HepG2 (cell line): ENCODE results near the gene SH2D3C. TPM values are rescaled to one million over a fixed set of nuclear protein-coding genes. Genes with fewer than 3 reads are reported as not detected.

Source experiments
- ATF2 ChIP-seq: sonication (generic); formaldehyde crosslinking; IDR thresholded peaks from 2 replicates; pipeline ENCODE4 v1.4.0; 2020; ENCODE audit warnings: missing genetic modification reagents
- CENPBD1 ChIP-seq: sonication (generic); formaldehyde crosslinking; IDR thresholded peaks from 2 replicates; pipeline ENCODE4 v1.8.0; 2022; ENCODE audit warnings: missing genetic modification reagents, low read depth, mild to moderate bottlenecking, borderline replicate concordance
- DRAP1 ChIP-seq: IDR thresholded peaks from 2 replicates; pipeline ENCODE4 v1.6.1; 2016; ENCODE audit warnings: missing genetic modification reagents, missing compliant biosample characterization
- FOXM1 ChIP-seq: sonication (generic); formaldehyde crosslinking; IDR thresholded peaks from 2 replicates; pipeline ENCODE4 v1.5.0; 2020; ENCODE audit warnings: missing genetic modification reagents
- GATA4 ChIP-seq: sonication (generic); IDR thresholded peaks from 2 replicates; pipeline ENCODE4 v1.6.1; 2016; ENCODE audit warnings: antibody characterized with exemption, low read depth, borderline replicate concordance
- HMGXB4 ChIP-seq, 2 experiments: sonication (generic) in 1 of 2; formaldehyde crosslinking in 1 of 2; IDR thresholded peaks; 2 replicates each; pipeline versions ENCODE4 v1.4.0 to v1.6.1; 2018 to 2020; ENCODE audit warnings: missing genetic modification reagents in 2 of 2, borderline replicate concordance in 1 of 2, low read depth in 1 of 2, mild to moderate bottlenecking in 1 of 2, missing biosample characterization in 1 of 2
- MATR3 ChIP-seq: sonication (generic); formaldehyde crosslinking; IDR thresholded peaks from 2 replicates; pipeline ENCODE4 v1.4.0; 2020; ENCODE audit warnings: missing genetic modification reagents
- MEIS2 ChIP-seq: sonication (generic); formaldehyde crosslinking; IDR thresholded peaks from 2 replicates; pipeline ENCODE4 v1.9.0; 2021; ENCODE audit warnings: mild to moderate bottlenecking, missing genetic modification reagents
- MTF1 ChIP-seq: sonication (generic); formaldehyde crosslinking; IDR thresholded peaks from 2 replicates; pipeline ENCODE4 v1.5.0; 2020; ENCODE audit warnings: missing genetic modification reagents
- MTF2 ChIP-seq: sonication (generic); formaldehyde crosslinking; IDR thresholded peaks from 2 replicates; pipeline ENCODE4 v1.5.0; 2020; ENCODE audit warnings: missing genetic modification reagents, borderline replicate concordance
- NR2F6 ChIP-seq, 2 experiments: IDR thresholded peaks; 2 replicates each; pipeline ENCODE4 v1.6.1; 2016; ENCODE audit warnings: antibody characterized with exemption in 1 of 2, mild to moderate bottlenecking in 1 of 2
- RBM39 ChIP-seq: fragments of 200-400 bp; formaldehyde crosslinking; IDR thresholded peaks from one replicate; pipeline ENCODE4 v1.6.1; 2018; ENCODE audit warnings: antibody characterized with exemption, mild to moderate bottlenecking, low read depth, low read length; ENCODE audit not compliant: poor library complexity, severe bottlenecking
- SMARCC2 ChIP-seq: fragments of 450-650 bp; IDR thresholded peaks from 2 replicates; pipeline ENCODE4 v1.6.1; 2017; ENCODE audit warnings: antibody characterized with exemption, mild to moderate bottlenecking
- SUZ12 ChIP-seq: fragments of 150-350 bp; IDR thresholded peaks from 2 replicates; pipeline ENCODE4 v1.6.1; 2014; ENCODE audit warnings: low read depth, low read length
- TCF7 ChIP-seq: sonication (generic); IDR thresholded peaks from 2 replicates; pipeline ENCODE4 v1.6.1; 2016; ENCODE audit warnings: antibody characterized with exemption, low read depth
- ZFP91 ChIP-seq: sonication (generic); formaldehyde crosslinking; IDR thresholded peaks from 2 replicates; pipeline ENCODE4 v1.9.0; 2022; ENCODE audit warnings: missing genetic modification reagents, mild to moderate bottlenecking, borderline replicate concordance
- ZNF18 ChIP-seq: sonication (generic); formaldehyde crosslinking; IDR thresholded peaks from 2 replicates; pipeline ENCODE4 v1.8.0; 2022; ENCODE audit warnings: mild to moderate bottlenecking, missing genetic modification reagents; ENCODE audit not compliant: insufficient replicate concordance
- ZNF24 ChIP-seq: fragments of 450-650 bp; IDR thresholded peaks from 2 replicates; pipeline ENCODE4 v1.6.1; 2017; ENCODE audit warnings: antibody characterized with exemption, mild to moderate bottlenecking
- ZNF280B ChIP-seq: sonication (generic); formaldehyde crosslinking; IDR thresholded peaks from 2 replicates; pipeline ENCODE4 v1.5.0; 2020; ENCODE audit warnings: missing genetic modification reagents, mild to moderate bottlenecking, borderline replicate concordance
- ZNF563 ChIP-seq: sonication (generic); formaldehyde crosslinking; IDR thresholded peaks from 2 replicates; pipeline ENCODE4 v1.8.0; 2022; ENCODE audit warnings: mild to moderate bottlenecking, moderate library complexity, missing genetic modification reagents
- ZNF746 ChIP-seq: sonication (generic); formaldehyde crosslinking; IDR thresholded peaks from 2 replicates; pipeline ENCODE4 v1.8.0; 2022; ENCODE audit warnings: mild to moderate bottlenecking, missing genetic modification reagents
- ZSCAN12 ChIP-seq: sonication (generic); formaldehyde crosslinking; IDR thresholded peaks from 2 replicates; pipeline ENCODE4 v1.9.0; 2021; ENCODE audit warnings: mild to moderate bottlenecking, missing genetic modification reagents
- polyA plus RNA-seq, 8 experiments: library from polyadenylated mRNA; depleted of rRNA in 3 of 8; stranded (reverse) in 7 of 8; unstranded in 1 of 8; fragments of >200 nt; fragmentation: Illumina TruSeq in 4 of 8; extraction: Trizol in 4 of 8; gene quantifications; 2 replicates each; pipeline versions ENCODE4 v1.2.1 to v1.2.3, GENCODE V29; 2011 to 2016; ENCODE audit warnings: low read depth in 4 of 8, missing spikeins in 1 of 8, mixed read lengths in 1 of 8; ENCODE audit not compliant: insufficient read depth in 1 of 8
- total RNA-seq, 5 experiments: library from RNA; depleted of rRNA; stranded (reverse); fragments of >200 nt; fragmentation: Illumina TruSeq; extraction: Trizol; gene quantifications; 2 replicates each; pipeline ENCODE4 v1.2.3, GENCODE V29; 2016; ENCODE audit warnings: low read depth in 1 of 5

Gene SH2D3C
- total and polyA plus RNA-seq, 2 of the 13 experiments (the other 11 are each of a cell fraction or from before 2014, with no cell fraction given): not detected

- TF ChIP-seq ZFP91 (CRISPR knock-in tag) (no peak), MEIS2 (CRISPR knock-in tag) (no peak), SMARCC2 (no peak), RBM39 (no peak), ATF2 (CRISPR knock-in tag) (no peak), ZNF24 (no peak), NR2F6 (IDR thresholded peaks at IDR 0.05) (peak; percentile 76), NR2F6 (CRISPR knock-in tag; IDR thresholded peaks at IDR 0.05) (peak; percentile 63; the same call in 1 of the 2 replicates), MTF2 (no peak), ZNF18 (no peak), MATR3 (CRISPR knock-in tag) (no peak), GATA4 (no peak), FOXM1 (CRISPR knock-in tag) (no peak), HMGXB4 (CRISPR knock-in tag; IDR thresholded peaks at IDR 0.05; ENCODE audit: borderline replicate concordance in 1 of 2, low read depth in 1 of 2) (no peak), ZSCAN12 (CRISPR knock-in tag) (no peak), DRAP1 (no peak), MTF1 (no peak), ZNF746 (CRISPR knock-in tag) (no peak), ZNF280B (CRISPR knock-in tag) (no peak), CENPBD1 (CRISPR knock-in tag) (no peak), SUZ12 (no peak), ZNF563 (CRISPR knock-in tag) (no peak), TCF7 (no peak)
Measured at GRCh38 chr9:127711226-127711701, 67.2 kb downstream of the SH2D3C start (continued).
